Breast epithelium (tissue), 3 donors: ENCODE measurements around the gene ASZ1.

Experiments used
- CTCF ChIP-seq, 3 donors: fragments of 450-650 bp; IDR thresholded peaks; one replicate each; pipeline ENCODE4 v1.5.1; 2016 to 2017; ENCODE audit warnings: antibody characterized with exemption in 3 of 3, mild to moderate bottlenecking in 3 of 3, moderate library complexity in 3 of 3
- POLR2A ChIP-seq: fragments of 450-650 bp; IDR thresholded peaks from one replicate; pipeline ENCODE4 v1.6.1; 2016; ENCODE audit warnings: antibody characterized with exemption, mild to moderate bottlenecking, moderate library complexity

DNA sequence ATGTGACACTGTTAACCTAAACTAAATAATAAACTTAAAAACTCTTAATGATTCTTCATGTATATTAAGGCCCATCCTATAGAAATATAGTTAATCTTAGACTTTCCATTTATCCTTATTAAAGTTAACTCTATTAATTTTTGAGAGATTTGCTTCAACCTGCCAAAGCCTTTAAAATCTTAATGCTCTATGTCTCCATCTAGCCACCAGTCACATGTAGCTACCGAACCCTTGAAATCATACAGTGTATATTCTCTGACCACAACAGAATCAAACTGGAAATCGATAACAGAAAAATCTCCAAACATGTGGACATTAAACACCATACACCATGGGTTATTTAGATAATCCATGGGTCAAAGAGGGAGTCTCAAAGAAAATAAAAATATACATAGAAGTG lies 51.9 kb downstream of the ASZ1 start:
- no peak for TF ChIP-seq POLR2A
- no peak for TF ChIP-seq CTCF (IDR thresholded peaks at IDR 0.05)
